Duodenal mucosa (tissue), 2 donors: ENCODE results near the gene EXOG.
"Not testable (repeated sequence)": the region's sequence is repeated elsewhere in the genome, so short reads cannot be mapped to it uniquely, and the experiment has no call there.

Source experiments
- H3K27ac ChIP-seq: one replicate; pipeline ENCODE4 v1.7.0; 2013; ENCODE audit warnings: low read depth, low read length
- H3K27me3 ChIP-seq, 2 donors: one replicate each; pipeline ENCODE4 v1.7.0; 2013; ENCODE audit warnings: low read length in 2 of 2, control low read depth in 1 of 2; ENCODE audit not compliant: insufficient read depth in 2 of 2, control insufficient read depth in 1 of 2
- H3K36me3 ChIP-seq, 2 donors: one replicate each; pipeline ENCODE4 v1.7.0; 2013; ENCODE audit warnings: low read length in 2 of 2, control low read depth in 1 of 2; ENCODE audit not compliant: insufficient read depth in 2 of 2, control insufficient read depth in 1 of 2
- H3K4me1 ChIP-seq, 2 donors: one replicate each; pipeline ENCODE4 v1.7.0; 2013; ENCODE audit warnings: low read length in 2 of 2, control low read depth in 1 of 2; ENCODE audit not compliant: insufficient read depth in 2 of 2, control insufficient read depth in 1 of 2
- H3K4me3 ChIP-seq, 2 donors: one replicate each; pipeline ENCODE4 v1.7.0; 2013; ENCODE audit warnings: low read length in 2 of 2, low read depth in 1 of 2
- H3K9ac ChIP-seq, 2 donors: one replicate each; pipeline ENCODE4 v1.7.0; 2013; ENCODE audit warnings: low read length in 2 of 2, low read depth in 1 of 2
- H3K9me3 ChIP-seq, 2 donors: one replicate each; pipeline ENCODE4 v1.7.0; 2013; ENCODE audit warnings: low read length in 2 of 2, control low read depth in 1 of 2; ENCODE audit not compliant: control insufficient read depth in 1 of 2

The EXOG gene

GRCh38 chr3:38560996-38561717 is 65.0 kb downstream of the EXOG start:
- no peak overlapping the region for H3K27ac ChIP-seq
- H3K36me3 ChIP-seq, result no peaks in the 10 kb centered on the region

GRCh38 chr3:38561746-38562466 is 65.8 kb downstream of the EXOG start:
- H3K27me3 ChIP-seq, result no peaks in the 10 kb centered on the region
- H3K9me3 ChIP-seq, result no peaks in the 10 kb centered on the region
- no peak overlapping the region for H3K27ac ChIP-seq
- no peaks in the 10 kb centered on the region for H3K36me3 ChIP-seq
- no peaks in the 10 kb centered on the region for H3K4me1 ChIP-seq
- no peak overlapping the region for H3K9ac ChIP-seq
- no peak overlapping the region for H3K4me3 ChIP-seq

More at GRCh38 chr3:38560996-38561717, 65.0 kb downstream of the EXOG start:
- Histone ChIP-seq H3K27me3 (no peaks in the 10 kb centered on the region), H3K9me3 (no peaks in the 10 kb centered on the region), H3K9ac (no peak overlapping the region), H3K4me3 (no peak overlapping the region), H3K4me1 (no peaks in the 10 kb centered on the region)

GRCh38 chr3:38562467-38562925 is 66.4 kb downstream of the EXOG start:
- Histone ChIP-seq H3K9me3 (no peaks in the 10 kb centered on the region), H3K27ac (no peak overlapping the region), H3K36me3 (no peaks in the 10 kb centered on the region), H3K4me1 (no peaks in the 10 kb centered on the region), H3K9ac (no peak overlapping the region), H3K27me3 (no peaks in the 10 kb centered on the region), H3K4me3 (no peak overlapping the region)

- Histone ChIP-seq H3K9me3 (no peaks in the 10 kb centered on the region), H3K9ac (no peak overlapping the region), H3K4me1 (no peaks in the 10 kb centered on the region), H3K27ac (no peak overlapping the region), H3K36me3 (no peaks in the 10 kb centered on the region), H3K27me3 (no peaks in the 10 kb centered on the region), H3K4me3 (no peak overlapping the region)
Measured at GRCh38 chr3:38563070-38563885, 67.1 kb downstream of the EXOG start.

- Histone ChIP-seq H3K9me3 (no peaks in the 10 kb centered on the region), H3K9ac (no peak overlapping the region), H3K36me3 (no peaks in the 10 kb centered on the region), H3K27ac (no peak overlapping the region), H3K27me3 (no peaks in the 10 kb centered on the region), H3K4me1 (no peaks in the 10 kb centered on the region), H3K4me3 (no peak overlapping the region)
Measured at GRCh38 chr3:38563886-38564270, 67.7 kb downstream of the EXOG start.

GRCh38 chr3:38564631-38565338 is 68.6 kb downstream of the EXOG start:
- Histone ChIP-seq H3K36me3 (no peaks in the 10 kb centered on the region), H3K27ac (no peak overlapping the region), H3K27me3 (no peaks in the 10 kb centered on the region)

GRCh38 chr3:38565339-38566214 is 69.4 kb downstream of the EXOG start:
- H3K27ac ChIP-seq, result no peak overlapping the region
- H3K9me3 ChIP-seq, result no peaks in the 10 kb centered on the region
- H3K4me1 ChIP-seq, result no peaks in the 10 kb centered on the region
- no peaks in the 10 kb centered on the region for H3K27me3 ChIP-seq
- H3K4me3 ChIP-seq, result no peak overlapping the region
- no peak overlapping the region for H3K9ac ChIP-seq
- H3K36me3 ChIP-seq, result no peaks in the 10 kb centered on the region

More at GRCh38 chr3:38564631-38565338, 68.6 kb downstream of the EXOG start:
- Histone ChIP-seq H3K4me1 (no peaks in the 10 kb centered on the region), H3K9me3 (no peaks in the 10 kb centered on the region), H3K4me3 (no peak overlapping the region), H3K9ac (no peak overlapping the region)

GRCh38 chr3:38566215-38566528 is 70.0 kb downstream of the EXOG start:
- no peaks in the 10 kb centered on the region for H3K4me1 ChIP-seq
- no peaks in the 10 kb centered on the region for H3K9me3 ChIP-seq
- no peaks in the 10 kb centered on the region for H3K36me3 ChIP-seq
- no peaks in the 10 kb centered on the region for H3K27me3 ChIP-seq
- H3K27ac ChIP-seq, result no peak overlapping the region
- no peak overlapping the region for H3K4me3 ChIP-seq
- no peak overlapping the region for H3K9ac ChIP-seq

GRCh38 chr3:38566794-38567193 is 70.7 kb downstream of the EXOG start:
- not testable (repeated sequence) for H3K9ac ChIP-seq, H3K9me3 ChIP-seq, H3K27me3 ChIP-seq, H3K4me3 ChIP-seq, H3K4me1 ChIP-seq, H3K36me3 ChIP-seq, H3K27ac ChIP-seq
